ENCODE data around the gene IQCF2. TPM values are rescaled to one million over a fixed set of nuclear protein-coding genes. Genes with fewer than 3 reads are reported as not detected.

Gene IQCF2
- total RNA-seq, 2 donors from 2014 or later, result not detected

DNA sequence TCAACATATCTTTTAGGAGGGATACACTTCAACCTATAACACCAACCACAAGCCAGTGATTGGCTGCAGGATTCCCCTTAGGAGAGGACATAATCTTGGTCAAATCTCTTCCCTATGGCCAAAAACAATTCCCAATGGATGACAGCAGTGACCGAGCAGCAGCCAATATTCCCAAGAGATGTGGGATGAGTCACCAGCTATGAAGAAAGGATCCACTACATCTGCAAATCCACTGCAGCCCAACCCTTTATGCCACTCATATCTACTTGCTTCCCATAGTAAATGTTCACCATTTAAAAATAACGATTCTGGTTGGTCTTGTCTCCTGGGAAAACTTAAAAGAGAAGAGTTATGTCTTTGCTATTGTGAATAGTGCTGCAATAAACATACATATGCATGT, 18.5 kb downstream of the IQCF2 start:
- DNase-seq (ENCODE audit: low spot score), result no peak
- no peak overlapping the region for H3K27ac ChIP-seq
- H3K36me3 ChIP-seq, result no peaks in the 10 kb centered on the region
- TF ChIP-seq CTCF (IDR thresholded peaks at IDR 0.05), result no peak
- H3K4me1 ChIP-seq, result no peaks in the 10 kb centered on the region
- no peak overlapping the region for H3K4me3 ChIP-seq
- H3K9me3 ChIP-seq, result no peaks in the 10 kb centered on the region
- H3K27me3 ChIP-seq, result no peaks in the 10 kb centered on the region

DNA sequence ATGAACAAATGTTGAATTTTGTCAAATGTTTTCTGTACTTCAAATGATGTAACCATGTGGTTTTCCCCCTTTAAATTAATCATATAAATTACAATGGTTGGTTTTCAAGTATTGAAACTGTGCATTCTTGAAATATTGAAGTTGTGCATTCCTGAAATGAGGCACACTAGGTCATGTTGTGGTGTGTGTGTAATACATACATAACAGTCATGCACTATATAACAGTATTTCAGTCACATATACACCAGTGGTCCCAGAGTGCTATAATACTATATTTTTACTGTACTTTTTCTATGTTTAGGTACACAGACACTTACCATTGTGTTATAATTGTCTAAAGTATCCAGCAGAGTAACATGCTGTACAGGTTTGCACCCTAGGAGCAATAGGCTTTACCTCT, 25.0 kb downstream of the IQCF2 start:
- Histone ChIP-seq H3K9me3 (no peaks in the 10 kb centered on the region), H3K36me3 (no peaks in the 10 kb centered on the region), H3K4me3 (no peak overlapping the region), H3K27ac (no peak overlapping the region), H3K4me1 (no peaks in the 10 kb centered on the region), H3K27me3 (no peaks in the 10 kb centered on the region)
- no peak for DNase-seq (ENCODE audit: low spot score)
- no peak for TF ChIP-seq CTCF (IDR thresholded peaks at IDR 0.05)

DNA sequence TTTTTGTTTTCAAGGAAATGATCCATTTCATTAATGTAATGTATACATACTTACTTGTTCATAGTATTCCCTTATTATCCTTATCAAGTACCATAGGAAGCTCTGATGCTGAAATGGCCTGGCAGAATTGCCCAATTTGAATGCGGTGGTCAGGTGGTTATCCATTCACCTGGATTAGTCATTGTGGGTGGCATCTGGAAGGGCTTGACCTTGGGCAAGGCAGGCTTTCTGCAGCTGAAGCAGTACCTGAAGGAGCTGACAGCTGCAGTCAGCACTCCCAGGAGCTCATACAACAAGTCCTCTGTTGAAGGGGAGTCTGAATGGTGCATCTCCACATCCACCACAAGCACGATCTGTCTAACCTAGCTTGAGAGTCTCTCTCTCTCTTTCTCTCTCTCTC, 26.2 kb downstream of the IQCF2 start:
- no peak for TF ChIP-seq CTCF (IDR thresholded peaks at IDR 0.05)
- H3K27me3 ChIP-seq, result no peaks in the 10 kb centered on the region
- no peak overlapping the region for H3K27ac ChIP-seq
- H3K9me3 ChIP-seq, result no peaks in the 10 kb centered on the region
- no peak overlapping the region for H3K4me3 ChIP-seq
- H3K36me3 ChIP-seq, result no peaks in the 10 kb centered on the region
- DNase-seq (ENCODE audit: low spot score), result no peak
- no peaks in the 10 kb centered on the region for H3K4me1 ChIP-seq

DNA sequence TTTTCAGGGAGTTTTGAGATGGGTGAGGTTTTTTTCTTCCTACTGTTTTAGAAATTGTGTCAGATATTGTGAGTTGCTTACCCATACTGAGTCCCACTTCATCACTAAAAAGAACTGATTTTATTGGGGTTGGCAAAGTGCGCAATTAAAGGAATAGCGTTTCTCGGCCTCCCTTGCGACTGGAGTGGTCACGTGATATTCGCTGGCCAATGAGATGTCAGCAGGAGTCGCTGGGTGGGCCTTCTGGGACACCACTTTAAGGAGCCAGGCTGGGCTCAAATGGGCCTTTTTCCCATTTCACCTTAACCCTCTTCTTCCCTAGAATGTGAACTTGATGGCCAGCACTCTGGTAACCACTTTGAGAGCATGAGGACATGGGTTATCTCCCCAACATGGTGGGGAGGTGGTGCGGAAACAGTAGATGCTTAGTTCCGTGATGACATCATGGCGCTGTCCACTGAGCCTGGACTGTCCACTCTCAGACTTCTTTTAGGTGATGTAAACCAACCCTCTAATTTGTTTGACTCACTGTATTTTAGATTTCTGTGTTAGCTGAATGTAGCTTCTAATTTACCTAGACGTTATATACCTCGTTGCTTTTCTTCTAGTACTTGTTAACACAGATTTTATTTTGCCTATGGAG, 27.2 kb downstream of the IQCF2 start:
- H3K4me3 ChIP-seq, result no peak overlapping the region
- H3K27ac ChIP-seq, result no peak overlapping the region
- DNase-seq (ENCODE audit: low spot score), result no peak
- H3K9me3 ChIP-seq, result no peaks in the 10 kb centered on the region
- H3K4me1 ChIP-seq, result no peaks in the 10 kb centered on the region
- H3K36me3 ChIP-seq, result no peaks in the 10 kb centered on the region
- no peaks in the 10 kb centered on the region for H3K27me3 ChIP-seq
- no peak for TF ChIP-seq CTCF (IDR thresholded peaks at IDR 0.05)

DNA sequence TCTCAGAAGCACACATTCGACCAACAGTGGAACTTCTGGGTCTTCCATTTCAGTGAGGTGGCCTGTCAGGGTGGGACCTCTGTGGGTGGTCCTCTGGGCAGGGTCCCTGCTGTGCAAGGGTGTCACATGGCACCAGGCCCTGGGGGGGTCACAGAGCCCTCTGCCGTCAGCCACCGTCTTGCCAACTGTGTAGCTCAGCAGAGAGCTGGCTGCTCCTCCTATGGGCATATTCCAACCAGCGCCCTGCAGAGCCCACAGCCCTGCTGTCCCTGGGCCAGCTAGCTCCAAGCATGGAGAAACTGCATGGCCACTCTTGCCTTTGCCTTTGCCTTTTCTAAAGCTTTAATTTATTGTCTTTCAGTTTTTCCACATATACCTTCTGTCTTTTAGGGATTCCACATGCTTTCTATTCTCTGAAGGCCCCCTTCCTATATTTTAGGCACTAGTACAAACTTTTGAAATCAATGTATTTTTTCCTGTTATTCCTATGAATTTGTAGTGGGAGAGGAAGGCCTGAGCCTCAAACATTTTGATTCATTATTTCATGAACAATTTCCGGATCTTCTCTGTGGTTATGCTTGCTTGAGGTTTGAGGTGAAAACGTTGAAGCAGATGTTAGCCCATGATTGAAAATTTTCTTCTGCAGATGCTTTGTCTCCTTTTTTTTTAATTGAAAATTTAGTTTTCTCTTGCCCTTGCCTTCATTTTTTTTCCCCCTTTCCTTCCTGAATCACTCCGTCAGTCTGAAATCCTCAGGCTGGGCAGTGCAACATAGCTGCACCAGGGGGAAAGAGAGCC, 30.0 kb downstream of the IQCF2 start:
- H3K27ac ChIP-seq, result no peak overlapping the region
- no peak for TF ChIP-seq CTCF (IDR thresholded peaks at IDR 0.05)
- DNase-seq (ENCODE audit: low spot score), result no peak
- H3K4me1 ChIP-seq, result no peaks in the 10 kb centered on the region
- no peak overlapping the region for H3K4me3 ChIP-seq
- H3K9me3 ChIP-seq, result no peaks in the 10 kb centered on the region
- H3K36me3 ChIP-seq, result no peaks in the 10 kb centered on the region
- no peaks in the 10 kb centered on the region for H3K27me3 ChIP-seq

Measured in right atrium auricular region (tissue), 2 donors.